Ascending aorta (tissue), 2 donors: Measurements from ENCODE around the gene CSRP2. TPM values are rescaled to one million over a fixed set of nuclear protein-coding genes. Genes with fewer than 3 reads are reported as not detected.
A peak's percentile ranks its signal among the peaks of the same experiment; 100 is the strongest.

Experiments
- DNase-seq, 2 donors: peaks; one replicate each; pipeline ENCODE4 v3.0.0-alpha.2; 2019; ENCODE audit warnings: low spot score in 2 of 2
- H3K27ac ChIP-seq, 2 donors: fragments of 200-600 bp; sonication (generic); one replicate each; pipeline ENCODE4 v1.5.1; 2016 to 2017; ENCODE audit warnings: mild to moderate bottlenecking in 1 of 2
- H3K27me3 ChIP-seq: fragments of 200-600 bp; sonication (generic); one replicate; pipeline ENCODE4 v1.5.1; 2017
- H3K36me3 ChIP-seq, 2 donors: fragments of 200-600 bp; sonication (generic); one replicate each; pipeline ENCODE4 v1.5.1; 2016
- H3K4me1 ChIP-seq, 2 donors: fragments of 200-600 bp; sonication (generic); one replicate each; pipeline ENCODE4 v1.5.1; 2016 to 2017; ENCODE audit warnings: mild to moderate bottlenecking in 1 of 2
- H3K4me3 ChIP-seq, 2 donors: fragments of 200-600 bp; sonication (generic); one replicate each; pipeline ENCODE4 v1.5.1; 2016 to 2017; ENCODE audit warnings: mild to moderate bottlenecking in 1 of 2
- H3K9me3 ChIP-seq, 2 donors: fragments of 200-600 bp; sonication (generic); one replicate each; pipeline ENCODE4 v1.5.1; 2016
- CTCF ChIP-seq, 3 experiments: fragments of 200-600 bp in 2 of 3; fragments of 450-650 bp in 1 of 3; sonication (generic) in 2 of 3; IDR thresholded peaks; one replicate each; pipeline ENCODE4 v1.5.1; 2016 to 2019; ENCODE audit warnings: antibody characterized with exemption in 3 of 3, mild to moderate bottlenecking in 1 of 3, moderate library complexity in 1 of 3
- intact Hi-C: fragments of 100-400 bp; cut with DNase I; formaldehyde crosslinking; loops from one replicate; pipeline ENCODE4 v1.15.1; 2023
- total RNA-seq: library from RNA; depleted of rRNA; stranded (reverse); fragments of >200 nt; gene quantifications from one replicate; pipeline ENCODE4 v1.1.0, GENCODE V29; 2016

CSRP2 gene
- total RNA-seq, 1 donor from 2014 or later = 59.7 TPM

- no peaks in the 10 kb centered on the region for H3K9me3 ChIP-seq
- intact Hi-C loops = loop anchor here (5.0 kb wide), 1 partner anchor 159 kb away; the partner anchor contains the start of gene ZDHHC17
- peaks cover 0 to 11% of the 10 kb centered on the region in 2 donors for H3K4me1 ChIP-seq
- H3K27me3 ChIP-seq = no peaks in the 10 kb centered on the region
- no peak for DNase-seq
- H3K36me3 ChIP-seq = no peaks in the 10 kb centered on the region
- no peak overlapping the region for H3K4me3 ChIP-seq
- TF ChIP-seq CTCF (IDR thresholded peaks at IDR 0.05) = no peak
- peak overlapping the region in 1 of 2 donors; percentile 66 for H3K27ac ChIP-seq
Observed at GRCh38 chr12:76921100-76921471, 42.3 kb upstream of the CSRP2 start.

DNA sequence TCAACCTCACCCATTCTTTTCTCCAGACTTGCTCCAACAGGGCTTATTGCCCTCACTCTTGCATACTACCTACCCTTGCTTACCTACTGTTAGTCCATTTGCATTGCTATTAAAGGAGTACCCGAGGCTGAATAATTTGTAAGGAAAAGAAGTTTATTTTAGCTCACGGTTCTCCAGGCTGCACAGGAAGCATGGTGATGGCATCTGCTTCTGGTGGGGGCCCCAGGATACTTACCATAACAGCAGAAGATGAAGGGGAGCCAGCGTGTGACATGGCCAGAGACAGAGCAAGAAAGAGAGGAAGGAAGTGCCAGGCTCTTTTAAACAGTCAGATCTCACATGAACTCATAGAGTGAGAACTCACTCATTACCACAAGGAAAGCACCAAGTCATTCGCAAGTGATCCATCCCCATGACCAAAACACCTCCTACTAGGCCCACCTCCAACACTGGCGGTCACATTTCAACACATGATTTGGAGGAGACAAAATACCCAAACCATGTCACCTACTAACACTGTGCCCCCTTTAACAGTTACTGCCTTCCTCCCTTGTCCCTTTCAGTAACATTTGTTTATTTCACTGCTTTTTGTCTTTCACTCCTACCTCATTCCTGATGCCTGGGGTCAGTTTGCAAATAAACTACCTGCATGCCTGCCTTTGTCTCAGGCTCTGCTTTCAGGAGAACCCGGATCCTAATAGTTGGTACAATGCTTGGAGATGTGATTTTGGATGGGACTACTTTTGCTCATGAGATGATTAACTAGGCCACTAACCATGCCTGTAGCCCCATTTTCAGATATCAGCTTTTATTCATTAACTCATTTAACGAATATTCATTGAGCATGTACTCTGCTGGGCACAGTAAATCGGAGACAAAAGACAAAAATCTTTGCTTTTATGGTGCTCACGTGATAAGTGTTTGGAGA is 41.6 kb upstream of the CSRP2 start:
- Histone ChIP-seq H3K4me3 (no peak overlapping the region), H3K4me1 (peaks cover under 1 to 12% of the 10 kb centered on the region in 2 donors), H3K27ac (peak overlapping the region in 1 of 2 donors; percentile 66), H3K9me3 (no peaks in the 10 kb centered on the region), H3K36me3 (no peaks in the 10 kb centered on the region), H3K27me3 (no peaks in the 10 kb centered on the region)
- intact Hi-C loops = loop anchor here (5.0 kb wide), 1 partner anchor 158 kb away; the partner anchor contains the start of gene ZDHHC17
- DNase-seq = no peak
- TF ChIP-seq CTCF (IDR thresholded peaks at IDR 0.05) = no peak

- intact Hi-C loops = loop anchor here (5.0 kb wide), 1 partner anchor 157 kb away; the partner anchor contains the start of gene ZDHHC17
- Histone ChIP-seq H3K4me1 (peaks cover 4 to 18% of the 10 kb centered on the region in 2 donors), H3K36me3 (no peaks in the 10 kb centered on the region), H3K9me3 (no peaks in the 10 kb centered on the region), H3K27me3 (no peaks in the 10 kb centered on the region), H3K27ac (peak overlapping the region in 1 of 2 donors; percentile 66), H3K4me3 (no peak overlapping the region)
- no peak for TF ChIP-seq CTCF (IDR thresholded peaks at IDR 0.05)
- no peak for DNase-seq
Observed at GRCh38 chr12:76919383-76920171, 40.8 kb upstream of the CSRP2 start.

DNA sequence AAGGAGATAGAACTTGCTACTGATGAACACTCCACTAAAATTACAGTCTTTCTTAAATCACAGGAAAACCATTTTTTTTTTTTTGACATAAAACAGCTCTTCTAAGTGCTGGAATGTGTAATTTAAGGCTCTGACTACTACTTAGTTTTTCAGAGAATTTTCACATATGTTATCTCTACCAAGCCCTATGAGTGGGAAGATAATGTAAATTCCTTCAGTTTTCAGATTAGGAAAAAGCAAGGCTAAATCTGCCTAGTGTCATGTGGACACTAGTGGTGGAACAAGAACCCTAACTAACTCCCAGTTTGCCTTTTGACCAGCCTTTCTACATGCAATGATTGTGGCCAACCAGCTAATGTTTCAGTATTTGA is 37.3 kb upstream of the CSRP2 start:
- no peak for TF ChIP-seq CTCF (IDR thresholded peaks at IDR 0.05)
- Histone ChIP-seq H3K27ac (peak overlapping the region; percentile 53 to 57), H3K9me3 (no peaks in the 10 kb centered on the region), H3K4me1 (peaks cover 4 to 14% of the 10 kb centered on the region in 2 donors), H3K4me3 (no peak overlapping the region), H3K27me3 (no peaks in the 10 kb centered on the region), H3K36me3 (no peaks in the 10 kb centered on the region)
- no peak for DNase-seq
- intact Hi-C loops = no loop called here

DNA sequence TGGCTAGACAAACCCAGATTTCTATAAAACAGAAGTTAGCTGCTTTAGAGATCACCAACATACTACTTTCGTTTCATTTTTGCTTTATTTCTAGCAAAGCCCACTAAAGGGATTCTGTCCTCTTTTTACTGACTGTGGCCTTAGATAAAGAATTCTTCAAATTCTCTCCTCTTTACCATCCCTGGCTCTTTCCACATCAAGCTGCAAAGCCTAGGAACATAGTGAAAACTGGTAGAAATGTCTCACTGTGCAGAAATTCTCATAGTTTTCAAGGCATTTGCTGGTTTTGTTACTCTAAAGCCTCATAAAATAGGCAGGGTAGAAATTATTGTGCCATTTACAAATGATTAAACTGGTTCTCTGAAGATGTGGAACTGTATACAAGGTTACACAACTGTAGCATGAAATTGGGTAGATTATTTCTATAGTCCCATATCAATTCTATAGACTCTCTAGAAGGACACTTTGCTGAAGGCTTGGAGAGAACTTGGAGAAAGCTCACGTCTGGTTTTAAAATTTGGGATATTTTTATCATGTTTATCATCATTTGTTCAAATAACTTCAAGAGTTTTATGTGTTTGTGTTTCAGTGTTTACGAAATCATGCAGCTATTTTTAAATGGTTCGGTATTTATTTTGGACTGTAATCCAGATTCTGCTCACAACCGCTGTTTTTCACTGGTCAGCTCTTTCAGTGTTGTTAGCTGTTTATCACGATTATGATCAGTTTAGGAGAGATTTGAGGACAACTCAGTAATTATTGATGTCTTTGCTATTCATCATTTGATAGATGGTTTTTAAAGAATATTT is 36.7 kb upstream of the CSRP2 start:
- intact Hi-C loops = loop anchor here (2.0 kb wide), 1 partner anchor 37 kb away; the partner anchor contains the start of gene CSRP2
- H3K27me3 ChIP-seq = no peaks in the 10 kb centered on the region
- no peaks in the 10 kb centered on the region for H3K9me3 ChIP-seq
- peak overlapping the region; percentile 53 to 57 for H3K27ac ChIP-seq
- H3K4me3 ChIP-seq = peak overlapping the region in 1 of 2 donors; percentile 43
- H3K36me3 ChIP-seq = no peaks in the 10 kb centered on the region
- DNase-seq = no peak
- peaks cover 4 to 16% of the 10 kb centered on the region in 2 donors for H3K4me1 ChIP-seq
- TF ChIP-seq CTCF (IDR thresholded peaks at IDR 0.05) = no peak
